GM19099 (cell line): ENCODE results near the gene SPTBN5.

Experiments
- POLR2A ChIP-seq: IDR thresholded peaks from 3 replicates; pipeline ENCODE4 v1.6.1; 2011; ENCODE audit warnings: low read depth; ENCODE audit not compliant: insufficient read length; ENCODE audit errors: extremely low read depth

SPTBN5 gene

GRCh38 chr15:41848631-41849030, 45.2 kb downstream of the SPTBN5 start:
- no peak for TF ChIP-seq POLR2A

- no peak for TF ChIP-seq POLR2A
These were observed 45.9 kb downstream of the SPTBN5 start for GRCh38 chr15:41847981-41848380.

- no peak for TF ChIP-seq POLR2A
These were observed 46.6 kb downstream of the SPTBN5 start for GRCh38 chr15:41847206-41847605.

- TF ChIP-seq POLR2A = no peak
These were observed 49.0 kb downstream of the SPTBN5 start for GRCh38 chr15:41844814-41845213.

GRCh38 chr15:41843571-41843970, 50.3 kb downstream of the SPTBN5 start:
- TF ChIP-seq POLR2A = no peak

- TF ChIP-seq POLR2A = no peak
These were observed 51.6 kb downstream of the SPTBN5 start for GRCh38 chr15:41842229-41842628.

GRCh38 chr15:41841131-41841530, 52.7 kb downstream of the SPTBN5 start:
- no peak for TF ChIP-seq POLR2A

GRCh38 chr15:41840673-41841072, 53.2 kb downstream of the SPTBN5 start:
- no peak for TF ChIP-seq POLR2A

- no peak for TF ChIP-seq POLR2A
These were observed 53.9 kb downstream of the SPTBN5 start for GRCh38 chr15:41839781-41840491.

GRCh38 chr15:41838400-41838897, 55.4 kb downstream of the SPTBN5 start, which contains the start of gene PLA2G4B:
PLA2G4B (plus strand) TSS chr15:41838847; CDS start chr15:41838914, 67 bp downstream.
- TF ChIP-seq POLR2A = no peak

GRCh38 chr15:41836713-41837454, 57.0 kb downstream of the SPTBN5 start:
- no peak for TF ChIP-seq POLR2A

GRCh38 chr15:41836073-41836472, 57.8 kb downstream of the SPTBN5 start:
- no peak for TF ChIP-seq POLR2A

GRCh38 chr15:41834096-41834495, 59.8 kb downstream of the SPTBN5 start:
- no peak for TF ChIP-seq POLR2A

- TF ChIP-seq POLR2A = no peak
These were observed 61.0 kb downstream of the SPTBN5 start for GRCh38 chr15:41832875-41833274.

- no peak for TF ChIP-seq POLR2A
These were observed 61.6 kb downstream of the SPTBN5 start for GRCh38 chr15:41832208-41832607.
